ENCODE results near the gene LRRC61.

- TF ChIP-seq, protein P1, sequence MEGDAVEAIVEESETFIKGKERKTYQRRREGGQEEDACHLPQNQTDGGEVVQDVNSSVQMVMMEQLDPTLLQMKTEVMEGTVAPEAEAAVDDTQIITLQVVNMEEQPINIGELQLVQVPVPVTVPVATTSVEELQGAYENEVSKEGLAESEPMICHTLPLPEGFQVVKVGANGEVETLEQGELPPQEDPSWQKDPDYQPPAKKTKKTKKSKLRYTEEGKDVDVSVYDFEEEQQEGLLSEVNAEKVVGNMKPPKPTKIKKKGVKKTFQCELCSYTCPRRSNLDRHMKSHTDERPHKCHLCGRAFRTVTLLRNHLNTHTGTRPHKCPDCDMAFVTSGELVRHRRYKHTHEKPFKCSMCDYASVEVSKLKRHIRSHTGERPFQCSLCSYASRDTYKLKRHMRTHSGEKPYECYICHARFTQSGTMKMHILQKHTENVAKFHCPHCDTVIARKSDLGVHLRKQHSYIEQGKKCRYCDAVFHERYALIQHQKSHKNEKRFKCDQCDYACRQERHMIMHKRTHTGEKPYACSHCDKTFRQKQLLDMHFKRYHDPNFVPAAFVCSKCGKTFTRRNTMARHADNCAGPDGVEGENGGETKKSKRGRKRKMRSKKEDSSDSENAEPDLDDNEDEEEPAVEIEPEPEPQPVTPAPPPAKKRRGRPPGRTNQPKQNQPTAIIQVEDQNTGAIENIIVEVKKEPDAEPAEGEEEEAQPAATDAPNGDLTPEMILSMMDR (conservative IDR thresholded peaks at IDR 0.05; ENCODE audit: low read length), result no peak
- no peak for TF ChIP-seq EZH2phosphoT487 (IDR thresholded peaks at IDR 0.05; ENCODE audit: borderline replicate concordance, low read depth, low read length)
Measured at GRCh38 chr7:150339409-150339809, 16.3 kb downstream of the LRRC61 start.

Measured in OCI-LY7 (cell line).